NT2/D1 (cell line): ENCODE data around the gene RBFOX1.

Source experiments
- SUZ12 ChIP-seq: IDR thresholded peaks from 2 replicates; pipeline ENCODE4 v1.6.1; 2011; ENCODE audit not compliant: insufficient read length, insufficient read depth; ENCODE audit errors: extremely low read depth
- YY1 ChIP-seq: IDR thresholded peaks from 2 replicates; pipeline ENCODE4 v1.6.1; 2011; ENCODE audit not compliant: insufficient read length, insufficient read depth
- ZNF274 ChIP-seq: IDR thresholded peaks from 2 replicates; pipeline ENCODE4 v1.6.1; 2011; ENCODE audit warnings: mild to moderate bottlenecking, low read depth, low read length

DNA sequence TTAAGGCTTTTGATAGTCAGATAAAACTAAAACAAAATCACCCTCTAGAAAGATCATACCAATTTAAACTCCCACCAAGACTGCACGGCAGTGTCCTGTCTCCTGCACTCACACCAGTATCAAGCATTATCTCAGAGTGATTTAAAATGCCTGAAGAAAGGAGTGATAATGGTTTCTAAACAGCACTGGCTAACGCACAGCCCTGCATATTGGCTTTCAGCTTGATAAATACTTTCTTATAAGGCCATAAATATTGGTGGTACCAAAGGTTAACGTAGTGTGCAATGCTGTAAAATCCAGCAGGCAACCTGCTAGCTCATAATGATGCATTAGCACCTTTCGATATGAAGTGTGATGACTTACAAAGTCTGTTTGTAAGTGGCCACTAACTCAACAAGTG, 214.3 kb downstream of the RBFOX1 start:
- no peak for TF ChIP-seq SUZ12
- TF ChIP-seq YY1, result no peak
- no peak for TF ChIP-seq ZNF274
